Measurements from ENCODE around the gene BLCAP.
A peak's percentile ranks its signal among the peaks of the same experiment; 100 is the strongest.

BLCAP gene

DNA sequence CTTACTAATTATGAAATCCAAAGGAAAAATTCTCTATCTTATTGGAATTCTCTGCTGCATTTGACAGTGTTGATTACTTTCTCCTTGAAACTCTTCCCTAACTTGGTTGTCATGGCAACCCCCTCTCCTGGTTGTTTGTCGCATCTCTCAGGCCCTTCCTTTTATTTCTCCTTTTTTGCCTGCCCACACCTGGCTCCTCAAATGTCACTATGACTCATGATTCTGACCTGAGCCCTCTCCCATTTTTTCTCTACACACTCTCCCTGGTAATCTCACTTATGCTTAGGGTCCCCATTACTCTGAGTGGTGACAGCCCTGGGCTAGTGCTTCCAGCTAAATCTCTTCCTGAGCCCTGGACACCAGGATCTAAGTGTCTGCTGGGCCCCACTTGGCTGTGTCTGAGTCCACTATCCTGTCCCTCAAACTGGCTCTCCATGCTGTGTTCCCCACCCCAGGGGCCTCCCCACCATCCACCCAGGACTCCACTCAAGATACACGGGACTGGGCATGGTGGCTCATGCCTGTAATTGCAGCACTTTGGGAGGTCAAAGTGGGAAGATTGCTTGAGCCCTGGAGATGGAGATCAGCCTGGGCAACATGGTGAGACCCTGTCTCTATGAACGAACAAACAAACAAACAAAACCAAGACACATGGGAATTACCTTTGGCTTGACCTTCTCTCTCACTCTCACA, 23.1 kb downstream of the BLCAP start:
- Histone ChIP-seq H3K9me3 (no peaks in the 10 kb centered on the region), H3K4me1 (peaks cover 6% of the 10 kb centered on the region; the same call in 1 of the 2 replicates), H3K36me3 (no peaks in the 10 kb centered on the region; the same call in 1 of the 2 replicates), H3K27me3 (no peaks in the 10 kb centered on the region), H3K4me3 (ENCODE audit: low read depth, low read length) (no peak overlapping the region)
- DNase-seq, result no peak
- TF ChIP-seq, protein P1, sequence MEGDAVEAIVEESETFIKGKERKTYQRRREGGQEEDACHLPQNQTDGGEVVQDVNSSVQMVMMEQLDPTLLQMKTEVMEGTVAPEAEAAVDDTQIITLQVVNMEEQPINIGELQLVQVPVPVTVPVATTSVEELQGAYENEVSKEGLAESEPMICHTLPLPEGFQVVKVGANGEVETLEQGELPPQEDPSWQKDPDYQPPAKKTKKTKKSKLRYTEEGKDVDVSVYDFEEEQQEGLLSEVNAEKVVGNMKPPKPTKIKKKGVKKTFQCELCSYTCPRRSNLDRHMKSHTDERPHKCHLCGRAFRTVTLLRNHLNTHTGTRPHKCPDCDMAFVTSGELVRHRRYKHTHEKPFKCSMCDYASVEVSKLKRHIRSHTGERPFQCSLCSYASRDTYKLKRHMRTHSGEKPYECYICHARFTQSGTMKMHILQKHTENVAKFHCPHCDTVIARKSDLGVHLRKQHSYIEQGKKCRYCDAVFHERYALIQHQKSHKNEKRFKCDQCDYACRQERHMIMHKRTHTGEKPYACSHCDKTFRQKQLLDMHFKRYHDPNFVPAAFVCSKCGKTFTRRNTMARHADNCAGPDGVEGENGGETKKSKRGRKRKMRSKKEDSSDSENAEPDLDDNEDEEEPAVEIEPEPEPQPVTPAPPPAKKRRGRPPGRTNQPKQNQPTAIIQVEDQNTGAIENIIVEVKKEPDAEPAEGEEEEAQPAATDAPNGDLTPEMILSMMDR (IDR thresholded peaks at IDR 0.05; ENCODE audit: low read depth, low read length), result no peak

DNA sequence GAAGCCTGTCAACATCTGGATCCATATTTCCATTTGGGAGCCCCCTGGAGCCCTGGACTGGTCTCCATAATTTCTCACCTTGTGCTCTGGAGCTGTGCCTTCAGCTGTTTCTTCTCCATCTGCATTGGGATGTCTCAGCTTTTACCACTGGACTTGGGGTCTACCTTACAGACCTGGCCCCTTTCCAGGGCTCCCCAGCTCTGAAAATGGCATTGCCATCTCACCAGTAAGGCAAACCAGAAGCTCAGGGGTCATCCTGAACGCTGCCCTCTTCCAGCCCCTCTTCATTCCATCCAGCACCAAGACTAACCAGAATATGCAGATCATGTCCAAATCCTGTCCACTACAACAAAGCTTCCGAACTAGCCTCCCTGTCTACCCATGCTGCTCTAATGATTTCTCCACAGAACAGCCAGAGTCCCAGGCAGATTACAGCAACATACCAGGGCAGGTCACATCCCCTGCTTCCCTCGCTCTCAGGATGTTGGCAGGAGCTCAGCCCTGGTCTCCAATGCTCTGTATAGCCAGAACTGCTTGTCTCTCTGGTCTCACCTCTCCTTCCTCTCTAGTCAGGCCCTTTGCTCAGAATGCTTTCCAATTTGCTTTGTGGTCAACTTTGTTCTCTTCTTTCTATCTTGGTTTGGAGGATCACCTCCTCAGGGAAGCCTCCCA, 24.3 kb downstream of the BLCAP start:
- Histone ChIP-seq H3K4me3 (ENCODE audit: low read depth, low read length) (no peak overlapping the region), H3K36me3 (no peaks in the 10 kb centered on the region; the same call in 1 of the 2 replicates), H3K27me3 (no peaks in the 10 kb centered on the region), H3K9me3 (no peaks in the 10 kb centered on the region), H3K4me1 (peaks cover 6% of the 10 kb centered on the region; the same call in 1 of the 2 replicates)
- DNase-seq, result no peak
- TF ChIP-seq, protein P1 (IDR thresholded peaks at IDR 0.05; ENCODE audit: low read depth, low read length), result no peak

DNA sequence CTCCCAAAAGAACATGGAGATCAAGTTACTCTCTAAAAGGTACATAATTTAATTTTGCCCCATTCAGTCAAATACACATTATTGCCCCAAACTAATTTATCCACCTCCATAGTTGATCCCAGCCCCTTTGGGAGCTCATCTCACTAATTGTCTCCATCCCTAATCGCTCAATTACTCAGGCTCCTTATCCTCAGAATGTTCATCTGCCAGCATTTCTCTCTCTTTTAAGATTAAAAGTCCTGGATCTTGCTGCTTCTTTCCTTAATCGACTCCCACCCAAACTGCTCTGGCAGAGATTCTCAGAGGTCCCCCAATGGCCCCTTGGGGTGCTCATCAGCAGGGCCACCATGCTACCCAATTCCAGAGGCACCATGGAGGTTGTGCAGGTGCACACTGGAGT, 25.0 kb downstream of the BLCAP start:
- Histone ChIP-seq H3K9me3 (no peaks in the 10 kb centered on the region), H3K4me3 (ENCODE audit: low read depth, low read length) (no peak overlapping the region), H3K36me3 (no peaks in the 10 kb centered on the region), H3K4me1 (peaks cover 6% of the 10 kb centered on the region; the same call in 1 of the 2 replicates), H3K27me3 (no peaks in the 10 kb centered on the region)
- TF ChIP-seq, protein P1 (IDR thresholded peaks at IDR 0.05; ENCODE audit: low read depth, low read length), result no peak
- DNase-seq, result no peak

DNA sequence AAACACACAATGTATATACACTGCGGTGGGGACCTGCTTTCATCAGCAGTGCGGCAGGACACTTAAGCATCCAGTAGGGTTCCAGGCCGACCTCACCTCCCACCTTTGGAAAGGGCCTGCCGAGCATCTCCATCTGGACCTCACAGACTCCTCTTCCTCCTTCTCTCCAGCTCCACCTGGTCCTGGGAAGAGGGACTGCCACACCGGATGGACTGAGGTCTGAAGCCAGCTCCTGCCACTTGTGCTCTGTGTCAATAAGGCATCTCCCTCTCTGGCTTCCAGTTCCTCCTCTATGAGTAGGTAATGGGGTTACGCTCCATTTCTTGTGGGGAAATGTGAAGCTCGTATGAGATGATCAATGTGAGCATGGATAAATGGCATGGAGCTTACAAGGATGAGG, 25.7 kb downstream of the BLCAP start:
- no peak for DNase-seq
- no peaks in the 10 kb centered on the region for H3K36me3 ChIP-seq
- H3K27me3 ChIP-seq, result no peaks in the 10 kb centered on the region
- TF ChIP-seq, protein P1 (IDR thresholded peaks at IDR 0.05; ENCODE audit: low read depth, low read length), result peak; percentile 22
- H3K4me3 ChIP-seq (ENCODE audit: low read depth, low read length), result no peak overlapping the region
- peaks cover 6% of the 10 kb centered on the region; the same call in 1 of the 2 replicates for H3K4me1 ChIP-seq
- no peaks in the 10 kb centered on the region for H3K9me3 ChIP-seq

DNA sequence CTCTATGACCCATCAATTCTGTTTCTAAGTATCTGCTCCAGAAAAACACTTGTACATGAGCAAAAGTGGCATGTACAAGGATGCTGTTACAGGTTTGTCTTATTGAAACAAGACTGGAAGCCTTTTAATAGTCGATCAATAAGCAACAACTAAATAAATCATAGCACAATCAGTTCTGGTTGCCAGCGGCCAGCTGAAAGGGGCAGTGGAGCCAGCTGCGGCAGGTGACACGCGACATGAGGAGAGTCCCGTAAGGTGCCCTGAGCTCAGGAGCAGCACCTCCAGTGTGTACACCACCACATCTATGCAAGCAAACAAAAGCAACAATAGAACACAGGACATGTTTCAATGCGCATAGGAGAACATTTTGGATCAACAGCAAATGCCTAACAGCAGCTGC, 27.4 kb downstream of the BLCAP start:
- H3K9me3 ChIP-seq, result no peaks in the 10 kb centered on the region
- DNase-seq, result no peak
- H3K4me3 ChIP-seq (ENCODE audit: low read depth, low read length), result no peak overlapping the region
- TF ChIP-seq, protein P1 (IDR thresholded peaks at IDR 0.05; ENCODE audit: low read depth, low read length), result no peak
- H3K27me3 ChIP-seq, result no peaks in the 10 kb centered on the region
- H3K4me1 ChIP-seq, result peaks cover 6% of the 10 kb centered on the region; the same call in 1 of the 2 replicates
- H3K36me3 ChIP-seq, result no peaks in the 10 kb centered on the region

Data from BE2C (cell line).